ENCODE data around the gene ITGA2. TPM values are rescaled to one million over a fixed set of nuclear protein-coding genes. Genes with fewer than 3 reads are reported as not detected.

The ITGA2 gene
- total RNA-seq, 1 donor from 2014 or later: 4.7 TPM

DNA sequence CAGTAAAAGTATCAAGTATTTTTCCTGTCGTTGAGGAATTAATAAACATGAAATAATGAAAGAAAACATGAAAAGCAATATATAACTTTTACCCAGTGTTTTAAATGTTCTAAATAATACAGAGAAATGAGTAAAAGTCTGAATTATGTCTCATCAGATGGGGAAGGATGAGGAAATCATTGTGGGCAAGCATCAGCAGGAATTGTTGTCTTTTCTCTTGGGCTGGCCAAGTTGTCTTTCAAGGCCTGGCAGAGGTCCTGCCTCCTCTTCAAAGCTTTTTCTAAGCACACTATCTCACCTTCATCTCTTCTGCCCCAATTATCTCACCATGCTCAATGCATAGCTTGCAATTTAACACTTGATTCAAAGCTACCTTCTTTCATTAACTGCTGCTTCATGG, 78.5 kb downstream of the ITGA2 start:
- no peaks in the 10 kb centered on the region for H3K9me3 Mint-ChIP-seq
- DNase-seq (ENCODE audit: low spot score in 2 of 2, unreplicated experiment in 2 of 2): no peak
- TF ChIP-seq, protein P1, sequence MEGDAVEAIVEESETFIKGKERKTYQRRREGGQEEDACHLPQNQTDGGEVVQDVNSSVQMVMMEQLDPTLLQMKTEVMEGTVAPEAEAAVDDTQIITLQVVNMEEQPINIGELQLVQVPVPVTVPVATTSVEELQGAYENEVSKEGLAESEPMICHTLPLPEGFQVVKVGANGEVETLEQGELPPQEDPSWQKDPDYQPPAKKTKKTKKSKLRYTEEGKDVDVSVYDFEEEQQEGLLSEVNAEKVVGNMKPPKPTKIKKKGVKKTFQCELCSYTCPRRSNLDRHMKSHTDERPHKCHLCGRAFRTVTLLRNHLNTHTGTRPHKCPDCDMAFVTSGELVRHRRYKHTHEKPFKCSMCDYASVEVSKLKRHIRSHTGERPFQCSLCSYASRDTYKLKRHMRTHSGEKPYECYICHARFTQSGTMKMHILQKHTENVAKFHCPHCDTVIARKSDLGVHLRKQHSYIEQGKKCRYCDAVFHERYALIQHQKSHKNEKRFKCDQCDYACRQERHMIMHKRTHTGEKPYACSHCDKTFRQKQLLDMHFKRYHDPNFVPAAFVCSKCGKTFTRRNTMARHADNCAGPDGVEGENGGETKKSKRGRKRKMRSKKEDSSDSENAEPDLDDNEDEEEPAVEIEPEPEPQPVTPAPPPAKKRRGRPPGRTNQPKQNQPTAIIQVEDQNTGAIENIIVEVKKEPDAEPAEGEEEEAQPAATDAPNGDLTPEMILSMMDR (IDR thresholded peaks at IDR 0.05; ENCODE audit: unreplicated experiment): no peak
- no peak overlapping the region for H3K4me3 Mint-ChIP-seq
- peaks cover 2% of the 10 kb centered on the region for H3K4me1 Mint-ChIP-seq
- no peaks in the 10 kb centered on the region for H3K27me3 Mint-ChIP-seq (ENCODE audit: low read depth)
- peaks cover 1% of the 10 kb centered on the region for H3K36me3 Mint-ChIP-seq
- no peak overlapping the region for H3K27ac Mint-ChIP-seq

DNA sequence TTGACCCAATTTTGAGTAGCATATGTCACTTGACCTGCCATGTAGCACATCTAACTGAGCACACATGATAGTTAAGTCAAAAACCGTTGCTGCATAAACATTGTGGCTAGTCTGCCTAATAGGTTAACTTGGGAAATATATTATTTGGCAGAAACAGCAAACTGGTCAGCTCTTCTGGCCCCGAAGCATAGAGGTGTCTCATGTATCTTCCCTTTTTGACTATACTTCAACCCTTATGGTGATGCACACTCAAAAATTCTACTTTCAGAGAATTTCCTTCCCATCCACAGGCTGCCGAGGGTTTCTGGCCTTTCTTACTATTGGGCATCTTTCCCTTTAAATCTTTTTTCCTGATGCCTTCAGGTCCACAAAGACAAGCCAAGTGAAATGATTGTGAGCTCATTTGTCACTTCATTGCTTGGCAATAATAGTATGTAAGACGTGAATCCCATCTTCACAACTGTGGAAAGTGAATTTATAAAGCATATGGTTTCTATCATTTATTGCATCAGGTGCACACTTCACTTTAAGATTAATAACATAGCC, 79.2 kb downstream of the ITGA2 start:
- Mint-ChIP-seq H3K27ac (no peak overlapping the region), H3K9me3 (no peaks in the 10 kb centered on the region), H3K36me3 (peaks cover under 1% of the 10 kb centered on the region), H3K4me1 (peaks cover 5% of the 10 kb centered on the region), H3K27me3 (ENCODE audit: low read depth) (no peaks in the 10 kb centered on the region), H3K4me3 (no peak overlapping the region)
- no peak for DNase-seq (ENCODE audit: low spot score in 2 of 2, unreplicated experiment in 2 of 2)
- TF ChIP-seq, protein P1 (IDR thresholded peaks at IDR 0.05; ENCODE audit: unreplicated experiment): no peak

DNA sequence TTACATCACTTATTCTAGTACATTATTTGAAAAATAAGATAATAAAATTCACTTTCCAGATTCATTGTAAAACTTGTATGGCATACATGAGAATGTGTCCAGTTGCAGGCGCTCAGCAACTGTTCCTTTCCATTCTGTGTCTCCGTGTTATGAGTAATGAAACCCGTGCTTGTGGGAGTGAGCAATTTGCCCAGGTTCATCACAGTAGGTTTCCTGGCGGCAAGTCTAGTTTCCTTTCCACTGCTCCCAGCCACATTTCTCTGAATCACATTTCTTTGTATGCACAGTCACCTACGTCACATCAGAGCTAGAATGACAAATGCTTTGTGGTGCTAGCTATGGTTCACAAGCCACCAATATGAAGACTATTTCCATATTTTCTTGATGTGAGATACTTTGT, 80.5 kb downstream of the ITGA2 start:
- no peaks in the 10 kb centered on the region for H3K9me3 Mint-ChIP-seq
- no peak overlapping the region for H3K4me3 Mint-ChIP-seq
- no peak overlapping the region for H3K27ac Mint-ChIP-seq
- no peaks in the 10 kb centered on the region for H3K27me3 Mint-ChIP-seq (ENCODE audit: low read depth)
- TF ChIP-seq, protein P1 (IDR thresholded peaks at IDR 0.05; ENCODE audit: unreplicated experiment): no peak
- H3K36me3 Mint-ChIP-seq: no peaks in the 10 kb centered on the region
- DNase-seq (ENCODE audit: low spot score in 2 of 2, unreplicated experiment in 2 of 2): no peak
- peaks cover 6% of the 10 kb centered on the region for H3K4me1 Mint-ChIP-seq

DNA sequence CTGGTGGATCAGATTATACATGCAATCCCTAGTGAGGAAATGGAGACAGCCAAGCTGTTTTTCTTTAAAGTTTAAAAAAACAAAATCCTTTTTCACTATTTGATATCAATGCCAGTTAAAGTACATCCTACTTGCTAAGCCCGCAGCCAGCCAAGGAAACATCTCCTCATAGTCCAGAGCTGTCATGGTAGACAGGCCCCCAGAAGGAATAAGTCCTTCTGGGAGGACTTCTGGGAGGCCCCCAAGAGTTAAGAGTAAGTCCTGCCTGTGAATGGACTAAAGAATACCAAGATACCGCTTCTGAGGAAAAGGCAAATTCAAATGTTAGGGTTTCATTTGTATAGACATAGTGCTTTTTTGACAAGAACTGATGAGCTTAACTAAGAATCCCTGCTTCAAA, 82.1 kb downstream of the ITGA2 start:
- no peaks in the 10 kb centered on the region for H3K27me3 Mint-ChIP-seq (ENCODE audit: low read depth)
- peaks cover 6% of the 10 kb centered on the region for H3K4me1 Mint-ChIP-seq
- H3K4me3 Mint-ChIP-seq: no peak overlapping the region
- TF ChIP-seq, protein P1 (IDR thresholded peaks at IDR 0.05; ENCODE audit: unreplicated experiment): no peak
- H3K27ac Mint-ChIP-seq: no peak overlapping the region
- no peaks in the 10 kb centered on the region for H3K9me3 Mint-ChIP-seq
- DNase-seq (ENCODE audit: low spot score in 2 of 2, unreplicated experiment in 2 of 2): no peak
- peaks cover 2% of the 10 kb centered on the region for H3K36me3 Mint-ChIP-seq

DNA sequence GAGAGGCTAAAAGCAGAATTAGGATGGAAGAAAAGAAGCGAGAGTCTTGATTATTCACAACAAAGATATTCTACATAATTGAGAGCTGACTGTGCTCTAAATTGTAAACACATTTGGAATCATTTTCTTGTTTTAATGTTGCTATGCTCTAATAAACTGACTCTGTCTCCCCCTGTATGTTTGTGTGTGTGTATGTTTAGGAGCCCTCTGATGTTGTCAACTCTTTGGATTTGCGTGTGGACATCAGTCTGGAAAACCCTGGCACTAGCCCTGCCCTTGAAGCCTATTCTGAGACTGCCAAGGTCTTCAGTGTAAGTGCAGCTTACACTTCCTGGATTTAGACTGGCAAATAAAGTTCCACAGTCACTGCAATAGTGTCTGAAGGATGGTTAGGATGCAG, 82.6 kb downstream of the ITGA2 start:
- peaks cover 2% of the 10 kb centered on the region for H3K36me3 Mint-ChIP-seq
- TF ChIP-seq, protein P1 (IDR thresholded peaks at IDR 0.05; ENCODE audit: unreplicated experiment): no peak
- H3K9me3 Mint-ChIP-seq: no peaks in the 10 kb centered on the region
- H3K27ac Mint-ChIP-seq: no peak overlapping the region
- no peak for DNase-seq (ENCODE audit: low spot score in 2 of 2, unreplicated experiment in 2 of 2)
- peaks cover 6% of the 10 kb centered on the region for H3K4me1 Mint-ChIP-seq
- H3K27me3 Mint-ChIP-seq (ENCODE audit: low read depth): no peaks in the 10 kb centered on the region
- no peak overlapping the region for H3K4me3 Mint-ChIP-seq

DNA sequence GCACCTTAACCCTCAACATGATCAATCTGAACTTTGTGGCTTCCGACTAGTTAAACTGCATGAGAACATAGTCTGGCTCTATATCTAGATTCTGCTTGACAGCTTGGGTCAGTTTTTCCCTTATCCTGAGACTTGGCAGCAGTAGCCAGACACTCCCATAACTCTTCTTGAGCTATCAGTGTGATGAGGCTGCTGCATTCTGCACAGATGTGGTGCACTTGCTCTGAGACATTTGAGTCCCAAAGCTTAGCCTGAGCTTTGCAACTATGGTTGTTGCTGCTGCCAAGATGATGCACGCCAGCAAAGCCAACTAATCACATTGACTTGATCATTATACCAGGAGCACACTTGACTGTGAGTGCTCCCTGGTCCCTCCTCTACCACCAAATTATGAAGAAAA, 84.2 kb downstream of the ITGA2 start:
- DNase-seq (ENCODE audit: low spot score in 2 of 2, unreplicated experiment in 2 of 2): no peak
- Mint-ChIP-seq H3K4me1 (peaks cover 6% of the 10 kb centered on the region), H3K27ac (no peak overlapping the region), H3K4me3 (no peak overlapping the region), H3K27me3 (ENCODE audit: low read depth) (no peaks in the 10 kb centered on the region), H3K9me3 (no peaks in the 10 kb centered on the region), H3K36me3 (peaks cover 2% of the 10 kb centered on the region)
- TF ChIP-seq, protein P1 (IDR thresholded peaks at IDR 0.05; ENCODE audit: unreplicated experiment): no peak
